ENCODE results near the gene CLEC17A.
"Not testable (repeated sequence)": the region's sequence is repeated elsewhere in the genome, so short reads cannot be mapped to it uniquely, and the experiment has no call there.

DNA sequence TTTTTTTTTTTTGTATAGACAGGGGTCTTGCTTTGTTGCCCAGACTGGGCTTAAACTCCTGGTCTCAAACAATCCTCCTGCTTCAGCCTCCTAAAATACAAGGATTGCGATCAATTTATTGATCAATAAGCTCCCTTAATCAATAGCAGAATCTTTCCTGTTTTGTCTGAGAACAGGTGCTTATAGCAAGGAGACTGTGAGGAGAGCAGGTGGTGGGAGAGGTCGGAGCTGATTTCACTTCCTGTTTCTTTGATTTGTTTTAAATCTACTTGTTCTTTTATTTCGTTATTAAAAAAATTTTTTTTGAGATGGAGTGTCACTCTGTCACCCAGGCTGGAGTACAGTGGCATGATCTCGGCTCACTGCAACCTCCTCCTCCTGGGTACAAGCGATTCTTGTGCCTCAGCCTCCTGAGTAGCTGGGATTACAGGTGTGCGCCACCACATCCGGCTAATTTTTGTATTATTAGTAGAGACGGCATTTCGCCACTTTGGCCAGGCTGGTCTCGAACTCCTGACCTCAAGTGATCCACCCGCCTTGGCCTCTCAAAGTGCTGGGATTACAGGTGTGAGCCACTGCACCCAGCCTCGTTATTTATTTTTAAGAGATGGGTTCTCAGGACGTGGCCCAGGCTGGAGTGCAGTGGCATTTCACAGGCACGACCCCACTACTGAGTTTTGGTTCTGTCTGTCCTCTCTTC lies 30.7 kb downstream of the CLEC17A start:
- TF ChIP-seq, protein P1, sequence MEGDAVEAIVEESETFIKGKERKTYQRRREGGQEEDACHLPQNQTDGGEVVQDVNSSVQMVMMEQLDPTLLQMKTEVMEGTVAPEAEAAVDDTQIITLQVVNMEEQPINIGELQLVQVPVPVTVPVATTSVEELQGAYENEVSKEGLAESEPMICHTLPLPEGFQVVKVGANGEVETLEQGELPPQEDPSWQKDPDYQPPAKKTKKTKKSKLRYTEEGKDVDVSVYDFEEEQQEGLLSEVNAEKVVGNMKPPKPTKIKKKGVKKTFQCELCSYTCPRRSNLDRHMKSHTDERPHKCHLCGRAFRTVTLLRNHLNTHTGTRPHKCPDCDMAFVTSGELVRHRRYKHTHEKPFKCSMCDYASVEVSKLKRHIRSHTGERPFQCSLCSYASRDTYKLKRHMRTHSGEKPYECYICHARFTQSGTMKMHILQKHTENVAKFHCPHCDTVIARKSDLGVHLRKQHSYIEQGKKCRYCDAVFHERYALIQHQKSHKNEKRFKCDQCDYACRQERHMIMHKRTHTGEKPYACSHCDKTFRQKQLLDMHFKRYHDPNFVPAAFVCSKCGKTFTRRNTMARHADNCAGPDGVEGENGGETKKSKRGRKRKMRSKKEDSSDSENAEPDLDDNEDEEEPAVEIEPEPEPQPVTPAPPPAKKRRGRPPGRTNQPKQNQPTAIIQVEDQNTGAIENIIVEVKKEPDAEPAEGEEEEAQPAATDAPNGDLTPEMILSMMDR (IDR thresholded peaks at IDR 0.05), result not testable (repeated sequence)
- TF ChIP-seq POLR2AphosphoS5 (IDR thresholded peaks at IDR 0.05; ENCODE audit: insufficient read depth in 1 of 2, low read depth in 1 of 2); POLR2A (IDR thresholded peaks at IDR 0.05): not testable (repeated sequence)
